NCI-H146 treated with DMSO at 0.1 percent for 48 hours (cell line): Measurements from ENCODE around the gene PAGR1.
A peak's percentile ranks its signal among the peaks of the same experiment; 100 is the strongest.

ENCODE experiments used
- DNase-seq: peaks from one replicate; lab custom pipeline; 2025; ENCODE audit not compliant: unreplicated experiment; lab: John Stamatoyannopoulos, UW

Gene PAGR1

GRCh38 chr16:29834079-29834478, 18.1 kb downstream of the PAGR1 start:
- DNase-seq: no peak

- DNase-seq: no peak
Measured at GRCh38 chr16:29835926-29836325, 20.0 kb downstream of the PAGR1 start.

DNA sequence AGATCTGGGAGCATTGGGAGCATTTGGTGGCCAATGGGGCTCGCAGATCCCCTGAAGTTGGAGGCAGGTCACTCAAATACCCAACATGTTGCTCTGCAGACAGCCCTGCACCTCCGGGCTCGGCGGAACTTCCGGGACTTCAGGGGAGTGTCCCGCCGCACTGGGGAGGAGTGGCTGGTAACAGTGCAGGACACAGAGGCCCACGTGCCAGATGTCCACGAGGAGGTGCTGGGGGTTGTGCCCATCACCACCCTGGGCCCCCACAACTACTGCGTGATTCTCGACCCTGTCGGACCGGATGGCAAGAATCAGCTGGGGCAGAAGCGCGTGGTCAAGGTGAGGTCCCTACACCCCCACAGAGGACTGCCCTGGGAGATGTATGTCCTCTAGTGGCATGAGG, 20.7 kb downstream of the PAGR1 start:
- DNase-seq: no peak

DNA sequence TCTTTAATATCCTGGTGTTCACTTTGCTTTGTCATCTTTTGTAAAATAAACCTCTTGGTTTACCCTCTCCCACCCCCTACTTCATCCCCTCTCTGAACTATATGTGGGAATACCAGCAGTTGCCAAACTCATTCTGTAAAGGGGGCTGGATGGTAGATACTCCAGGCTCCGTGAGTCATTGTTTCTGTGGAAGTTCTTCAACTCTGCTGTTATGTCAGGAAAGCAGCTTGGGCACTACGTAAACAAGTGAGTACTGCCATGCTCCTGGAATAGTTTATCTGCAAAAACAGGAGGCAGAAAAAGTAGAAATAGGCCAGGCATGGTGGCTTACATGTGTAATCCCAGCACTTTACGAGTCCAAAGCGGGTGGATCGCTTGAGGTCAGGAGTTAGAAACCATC, 21.9 kb downstream of the PAGR1 start:
- DNase-seq: no peak

DNA sequence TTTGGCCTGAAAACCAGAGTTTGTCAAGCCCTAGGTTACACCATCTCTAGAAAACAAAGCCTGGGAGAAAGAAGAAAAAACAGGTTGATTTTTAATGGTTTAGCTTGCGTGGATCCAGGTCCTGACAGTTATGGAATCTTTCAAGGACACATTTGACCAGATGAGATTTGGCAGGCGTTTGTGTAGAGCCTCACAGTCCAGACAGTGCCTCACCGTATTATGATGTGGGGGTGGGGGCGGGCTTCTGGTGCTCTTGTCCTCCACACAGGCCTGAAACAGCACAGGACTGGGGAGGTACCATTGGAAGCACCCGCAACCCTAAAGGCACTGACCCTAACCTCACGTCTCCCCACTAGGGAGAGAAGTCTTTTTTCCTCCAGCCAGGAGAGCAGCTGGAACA, 23.9 kb downstream of the PAGR1 start:
- DNase-seq: no peak

DNA sequence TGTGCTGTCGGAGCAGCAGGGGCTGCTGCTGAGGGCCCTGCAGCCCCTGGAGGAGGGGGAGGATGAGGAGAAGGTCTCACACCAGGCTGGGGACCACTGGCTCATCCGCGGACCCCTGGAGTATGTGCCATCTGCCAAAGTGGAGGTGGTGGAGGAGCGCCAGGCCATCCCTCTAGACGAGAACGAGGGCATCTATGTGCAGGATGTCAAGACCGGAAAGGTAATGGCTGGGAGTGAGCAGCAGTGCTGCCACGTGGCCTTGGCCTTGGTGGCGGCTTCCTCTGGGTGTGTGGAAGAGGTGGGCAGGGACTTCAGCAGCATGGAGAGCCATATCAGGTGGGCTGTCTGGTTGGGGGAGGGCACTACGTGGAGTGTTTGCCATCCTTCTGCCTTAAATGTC, 24.3 kb downstream of the PAGR1 start:
- no peak for DNase-seq

GRCh38 chr16:29841631-29842030, 25.7 kb downstream of the PAGR1 start:
- DNase-seq: no peak

GRCh38 chr16:29842732-29843346, 26.9 kb downstream of the PAGR1 start:
- DNase-seq: no peak

DNA sequence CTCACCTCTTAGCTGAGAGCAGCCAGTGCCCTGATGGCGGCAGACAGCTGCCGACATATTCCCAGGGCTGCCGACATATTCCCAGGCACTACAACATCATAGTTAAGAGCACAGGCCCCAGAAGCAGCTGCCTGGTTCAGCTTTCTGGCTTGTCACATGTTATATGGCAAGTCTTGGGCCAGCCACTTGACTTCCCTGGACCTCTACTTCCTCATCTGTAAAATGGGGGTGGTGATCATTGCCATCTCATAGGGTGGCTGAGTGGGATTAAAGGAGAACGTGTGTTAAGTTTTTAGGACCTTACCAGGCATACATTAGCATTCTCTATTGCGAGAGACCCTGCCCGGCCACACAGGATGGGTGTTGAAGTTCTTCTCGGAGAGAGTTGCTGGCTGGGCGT, 28.0 kb downstream of the PAGR1 start:
- no peak for DNase-seq

- no peak for DNase-seq
Measured at GRCh38 chr16:29844575-29845331, 28.8 kb downstream of the PAGR1 start.

- DNase-seq: no peak
Measured at GRCh38 chr16:29845656-29846055, 29.7 kb downstream of the PAGR1 start.

- DNase-seq: peak; percentile 49
Measured at GRCh38 chr16:29848420-29849297, 32.7 kb downstream of the PAGR1 start.

DNA sequence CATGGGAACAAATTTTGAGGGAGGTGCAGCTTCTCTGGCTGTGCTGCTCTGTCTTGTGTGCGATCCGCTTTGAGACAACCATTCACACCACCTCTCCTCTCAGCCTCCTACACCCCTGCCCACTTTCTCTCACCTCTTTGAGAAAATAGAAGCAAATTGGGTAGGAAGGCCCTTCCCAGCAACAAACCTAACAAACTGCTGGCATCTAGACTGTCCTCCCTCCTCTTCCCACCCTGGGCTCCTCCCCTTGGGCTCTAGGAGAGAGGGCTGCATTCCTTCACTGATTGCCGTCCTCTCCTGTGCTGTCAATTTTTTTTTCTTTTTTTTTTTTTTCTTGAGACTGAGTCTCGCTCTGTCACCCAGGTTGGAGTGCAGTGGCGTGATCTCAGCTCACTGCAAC, 33.6 kb downstream of the PAGR1 start:
- DNase-seq: no peak

DNA sequence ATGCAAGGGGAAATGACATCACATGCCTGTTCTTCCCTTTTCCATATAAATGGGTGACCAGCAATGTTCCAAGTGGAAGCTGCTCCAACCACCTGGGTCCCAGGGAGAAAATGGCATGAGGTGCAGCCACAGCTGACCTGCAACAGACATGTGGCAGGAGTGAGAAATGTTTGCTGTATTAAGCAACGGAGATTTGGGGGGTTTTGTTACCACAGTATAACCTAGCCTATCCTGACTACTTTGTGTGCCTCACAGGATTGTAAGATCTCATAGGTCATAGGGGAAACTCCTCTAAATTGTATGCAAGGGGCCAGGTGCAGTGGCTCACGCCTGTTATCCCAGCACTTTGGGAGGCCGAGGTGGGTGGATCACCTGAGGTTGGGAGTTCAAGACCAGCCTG, 35.0 kb downstream of the PAGR1 start:
- no peak for DNase-seq

DNA sequence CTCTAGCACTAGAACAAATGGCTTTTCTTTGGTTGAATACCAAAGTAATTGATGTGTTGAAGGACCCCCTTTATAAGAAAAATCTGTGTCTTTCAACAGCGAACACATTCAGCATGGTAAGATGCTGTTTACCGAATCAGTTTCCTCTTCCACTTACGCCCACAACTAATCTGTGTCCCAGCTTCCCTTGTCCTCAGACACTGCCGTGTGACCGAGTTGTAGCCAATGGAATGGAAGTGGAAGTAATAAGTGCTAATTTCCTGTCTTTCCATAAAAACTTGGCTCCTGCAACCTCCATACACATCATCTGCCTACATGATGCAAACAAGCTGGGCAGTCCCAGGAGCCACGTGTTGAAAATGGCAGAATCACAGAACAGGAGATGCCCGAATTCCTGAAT, 36.7 kb downstream of the PAGR1 start:
- DNase-seq: no peak

GRCh38 chr16:29854520-29855100, 38.7 kb downstream of the PAGR1 start:
- DNase-seq: no peak

- DNase-seq: no peak
Measured at GRCh38 chr16:29857133-29857760, 41.3 kb downstream of the PAGR1 start.

DNA sequence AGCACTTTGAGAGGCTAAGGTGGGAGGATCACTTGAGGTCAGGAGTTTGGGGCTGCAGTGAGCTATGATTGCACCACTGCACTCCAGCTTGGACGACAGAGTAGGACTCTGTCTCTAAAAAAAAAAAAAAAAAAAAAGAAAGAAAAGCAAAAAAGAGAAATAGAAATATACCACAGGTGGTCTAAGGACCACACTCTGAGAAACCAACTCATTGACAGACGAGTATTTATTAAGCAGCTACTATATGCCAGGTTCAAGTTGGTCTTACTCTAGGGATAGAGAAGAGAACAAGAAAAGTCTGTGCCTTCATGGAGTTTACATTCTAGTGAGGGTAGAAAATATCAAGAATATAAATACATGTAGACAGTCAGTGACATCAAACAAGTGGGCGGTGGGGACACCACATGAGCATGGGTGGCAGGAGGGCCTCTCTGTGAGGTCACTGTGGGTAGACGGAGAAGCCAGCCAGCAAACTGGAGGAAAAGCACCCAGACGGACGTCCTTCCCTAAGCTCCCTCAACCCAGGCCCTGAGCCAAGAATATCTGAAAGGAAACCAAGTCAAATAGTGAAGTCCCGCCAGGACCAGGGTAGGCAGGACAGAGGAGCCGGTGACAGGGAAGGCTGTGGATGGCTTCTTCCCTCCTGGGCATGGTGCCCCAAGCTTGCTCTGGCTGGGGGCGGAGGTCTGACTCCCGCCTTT, 42.3 kb downstream of the PAGR1 start:
- no peak for DNase-seq

GRCh38 chr16:29858974-29859373, 43.0 kb downstream of the PAGR1 start:
- no peak for DNase-seq

- no peak for DNase-seq
Measured at GRCh38 chr16:29860218-29860617, 44.3 kb downstream of the PAGR1 start.
